Measurements from ENCODE around the gene ANP32A.

The ANP32A gene

DNA sequence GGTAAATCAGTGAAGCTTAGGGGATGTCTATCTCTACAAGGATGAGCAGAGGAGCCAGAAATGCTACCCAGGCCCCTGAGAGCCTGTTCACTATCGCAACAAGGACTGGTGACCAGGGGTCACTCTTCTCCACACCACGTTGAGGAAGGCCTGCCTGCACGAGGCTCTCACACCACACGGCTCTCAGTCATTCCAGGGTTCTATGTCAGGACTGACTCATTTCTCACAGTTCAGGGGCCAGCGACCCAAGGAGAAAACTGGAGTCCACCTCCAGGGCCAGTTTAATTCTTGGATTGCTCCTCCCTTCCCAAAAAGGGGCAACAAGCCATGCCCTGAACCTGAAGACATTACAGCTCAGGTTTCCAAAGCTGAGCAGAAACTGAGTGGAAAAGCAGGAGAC, 33.9 kb downstream of the ANP32A start:
- Histone ChIP-seq H3K27ac (ENCODE audit: insufficient read depth in 1 of 2, low read depth in 1 of 2, low read length in 2 of 2, poor library complexity in 1 of 2, severe bottlenecking in 2 of 2) (no peak overlapping the region), H3K4me3 (ENCODE audit: control insufficient read depth in 1 of 7, extremely low read depth in 1 of 7, insufficient read depth in 4 of 7, low read depth in 2 of 7, low read length in 6 of 7) (no peak overlapping the region), H3K27me3 (replicated peaks in 2 of 5; ENCODE audit: control insufficient read depth in 4 of 5, insufficient read depth in 5 of 5, low read length in 4 of 5) (no peaks in the 10 kb centered on the region), H3K4me1 (ENCODE audit: control extremely low read depth in 1 of 4, control insufficient read depth in 4 of 4, insufficient read depth in 4 of 4, low read length in 3 of 4) (peaks cover 42 to 96% (median 93%) of the 10 kb centered on the region in 4 experiments), H3K9me3 (ENCODE audit: control extremely low read depth in 1 of 5, control insufficient read depth in 4 of 5, insufficient read depth in 2 of 5, low read depth in 1 of 5, low read length in 4 of 5) (no peaks in the 10 kb centered on the region), H3K36me3 (ENCODE audit: control insufficient read depth in 4 of 4, insufficient read depth in 4 of 4, low read length in 3 of 4) (peaks cover 2 to 68% (median 21%) of the 10 kb centered on the region in 4 experiments)
- 95% methylated on average over 4 of the region's 5 CpGs for WGBS (ENCODE audit: insufficient coverage)
- no peak for DNase-seq
- POLR2A ChIA-PET, result interaction anchor here (1.0 to 3.6 kb wide), 2 partner anchors 9 to 32 kb away, joined by 3 to 31 read pairs; no protein-coding TSS in a partner anchor
- CTCF ChIA-PET, result interaction anchor here (0.9 to 7.3 kb wide), 6 partner anchors 7 to 89 kb away, joined by 3 to 63 read pairs (median 24); partner anchors contain the start of gene ANP32A

GRCh38 chr15:68785541-68785940, 35.2 kb downstream of the ANP32A start:
- 24% methylated on average over 4 of the region's 5 CpGs for WGBS (ENCODE audit: insufficient coverage)
- Histone ChIP-seq H3K36me3 (ENCODE audit: control insufficient read depth in 4 of 4, insufficient read depth in 4 of 4, low read length in 3 of 4) (peaks cover 2 to 68% (median 24%) of the 10 kb centered on the region in 4 experiments), H3K4me3 (ENCODE audit: control insufficient read depth in 1 of 7, extremely low read depth in 1 of 7, insufficient read depth in 4 of 7, low read depth in 2 of 7, low read length in 6 of 7) (no peak overlapping the region), H3K27me3 (replicated peaks in 2 of 5; ENCODE audit: control insufficient read depth in 4 of 5, insufficient read depth in 5 of 5, low read length in 4 of 5) (no peaks in the 10 kb centered on the region), H3K4me1 (ENCODE audit: control extremely low read depth in 1 of 4, control insufficient read depth in 4 of 4, insufficient read depth in 4 of 4, low read length in 3 of 4) (peaks cover 30 to 96% (median 92%) of the 10 kb centered on the region in 4 experiments), H3K9me3 (ENCODE audit: control extremely low read depth in 1 of 5, control insufficient read depth in 4 of 5, insufficient read depth in 2 of 5, low read depth in 1 of 5, low read length in 4 of 5) (no peaks in the 10 kb centered on the region), H3K27ac (ENCODE audit: insufficient read depth in 1 of 2, low read depth in 1 of 2, low read length in 2 of 2, poor library complexity in 1 of 2, severe bottlenecking in 2 of 2) (peak overlapping the region in 1 of 2 experiments; percentile 50)
- DNase-seq, result peak in 2 of 3 donors; percentile 50 to 64
- ChIA-PET POLR2A (interaction anchor here (0.8 kb wide), 1 partner anchor 33 kb away, joined by 4 read pairs; no protein-coding TSS in a partner anchor), CTCF (interaction anchor here (0.9 to 7.3 kb wide), 11 partner anchors 9 to 90 kb away, joined by 3 to 63 read pairs (median 7); no protein-coding TSS in a partner anchor)

DNA sequence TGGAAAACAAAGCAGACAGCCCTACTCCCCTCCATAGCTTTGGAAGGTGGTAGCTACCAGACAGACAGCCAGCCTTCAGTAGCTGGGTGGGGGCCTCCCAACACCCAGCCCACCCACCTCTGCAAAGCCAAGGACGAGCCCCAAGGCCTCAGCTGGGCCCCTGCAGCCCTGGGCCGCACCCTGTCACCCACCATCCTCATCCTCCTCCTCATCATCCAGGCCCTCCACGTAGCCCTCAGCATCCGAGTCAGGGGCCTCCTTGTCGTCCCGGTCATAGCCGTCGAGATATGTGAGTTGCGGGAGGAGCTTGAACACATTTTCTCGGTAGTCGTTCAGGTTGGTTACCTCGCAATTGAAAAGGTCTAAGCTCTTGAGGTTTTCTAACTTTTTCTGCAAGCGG, 36.5 kb downstream of the ANP32A start:
- Histone ChIP-seq H3K27me3 (replicated peaks in 2 of 5; ENCODE audit: control insufficient read depth in 4 of 5, insufficient read depth in 5 of 5, low read length in 4 of 5) (no peaks in the 10 kb centered on the region), H3K27ac (ENCODE audit: insufficient read depth in 1 of 2, low read depth in 1 of 2, low read length in 2 of 2, poor library complexity in 1 of 2, severe bottlenecking in 2 of 2) (no peak overlapping the region), H3K9me3 (ENCODE audit: control extremely low read depth in 1 of 5, control insufficient read depth in 4 of 5, insufficient read depth in 2 of 5, low read depth in 1 of 5, low read length in 4 of 5) (no peaks in the 10 kb centered on the region), H3K4me1 (ENCODE audit: control extremely low read depth in 1 of 4, control insufficient read depth in 4 of 4, insufficient read depth in 4 of 4, low read length in 3 of 4) (peaks cover 26 to 87% (median 81%) of the 10 kb centered on the region in 4 experiments), H3K36me3 (ENCODE audit: control insufficient read depth in 4 of 4, insufficient read depth in 4 of 4, low read length in 3 of 4) (peaks cover 8 to 67% (median 32%) of the 10 kb centered on the region in 4 experiments), H3K4me3 (ENCODE audit: control insufficient read depth in 1 of 7, extremely low read depth in 1 of 7, insufficient read depth in 4 of 7, low read depth in 2 of 7, low read length in 6 of 7) (no peak overlapping the region)
- no peak for DNase-seq
- 95% methylated on average over 6 of the region's 13 CpGs for WGBS (ENCODE audit: insufficient coverage)
- CTCF ChIA-PET, result interaction anchor here (0.7 to 7.3 kb wide), 19 partner anchors 10 to 230 kb away, joined by 3 to 63 read pairs (median 6); no protein-coding TSS in a partner anchor
- POLR2A ChIA-PET, result interaction anchor here (0.6 to 2.0 kb wide), 2 partner anchors 35 to 260 kb away, joined by 5 to 18 read pairs; partner anchors contain the start of gene ANP32A

- 78% methylated on average over 6 of the region's 9 CpGs for WGBS (ENCODE audit: insufficient coverage)
- Histone ChIP-seq H3K4me3 (ENCODE audit: control insufficient read depth in 1 of 7, extremely low read depth in 1 of 7, insufficient read depth in 4 of 7, low read depth in 2 of 7, low read length in 6 of 7) (peak overlapping the region in 2 of 7 experiments; percentile 1 to 35), H3K9me3 (ENCODE audit: control extremely low read depth in 1 of 5, control insufficient read depth in 4 of 5, insufficient read depth in 2 of 5, low read depth in 1 of 5, low read length in 4 of 5) (no peaks in the 10 kb centered on the region), H3K27me3 (replicated peaks in 2 of 5; ENCODE audit: control insufficient read depth in 4 of 5, insufficient read depth in 5 of 5, low read length in 4 of 5) (no peaks in the 10 kb centered on the region), H3K4me1 (ENCODE audit: control extremely low read depth in 1 of 4, control insufficient read depth in 4 of 4, insufficient read depth in 4 of 4, low read length in 3 of 4) (peaks cover 20 to 79% (median 73%) of the 10 kb centered on the region in 4 experiments), H3K27ac (ENCODE audit: insufficient read depth in 1 of 2, low read depth in 1 of 2, low read length in 2 of 2, poor library complexity in 1 of 2, severe bottlenecking in 2 of 2) (peak overlapping the region; percentile 18 to 75), H3K36me3 (ENCODE audit: control insufficient read depth in 4 of 4, insufficient read depth in 4 of 4, low read length in 3 of 4) (peaks cover 8 to 69% (median 34%) of the 10 kb centered on the region in 4 experiments)
- CTCF ChIA-PET, result interaction anchor here (0.7 to 7.3 kb wide), 21 partner anchors 11 to 536 kb away, joined by 3 to 63 read pairs (median 5); no protein-coding TSS in a partner anchor
- peak; percentile 56 to 67 (median 66) for DNase-seq
- POLR2A ChIA-PET, result interaction anchor here (0.6 to 2.0 kb wide), 2 partner anchors 36 to 71 kb away, joined by 4 to 18 read pairs; partner anchors contain the start of gene ANP32A
Observed at GRCh38 chr15:68783226-68784058, 37.3 kb downstream of the ANP32A start.

DNA sequence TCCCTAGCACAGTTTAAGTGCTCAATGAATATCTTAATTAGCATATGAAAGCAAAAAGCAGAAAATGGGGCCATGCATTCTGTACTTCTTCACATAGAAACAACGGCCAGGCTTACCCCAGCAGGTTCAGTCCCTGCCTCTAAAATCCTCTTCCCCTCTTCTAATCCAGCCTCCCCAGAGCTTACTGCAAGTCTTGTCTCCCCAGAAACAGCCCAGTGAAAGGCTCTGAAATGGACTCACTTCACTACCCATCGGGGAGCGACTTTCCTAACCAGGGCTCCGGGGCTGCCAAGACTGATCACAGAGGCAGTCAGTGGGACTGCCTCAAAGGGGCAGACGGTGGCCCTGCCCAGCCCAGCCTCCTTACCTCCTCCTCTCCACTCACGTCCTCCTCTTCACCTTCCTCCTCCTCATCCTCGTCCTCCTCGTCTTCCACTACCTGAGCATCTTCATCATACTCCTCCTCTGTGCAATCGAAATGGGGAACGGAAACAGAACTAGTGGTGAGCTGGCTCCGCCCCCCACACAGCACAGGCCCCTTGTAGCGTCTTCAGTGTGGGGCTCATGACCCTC, 38.0 kb downstream of the ANP32A start:
- Histone ChIP-seq H3K9me3 (ENCODE audit: control extremely low read depth in 1 of 5, control insufficient read depth in 4 of 5, insufficient read depth in 2 of 5, low read depth in 1 of 5, low read length in 4 of 5) (no peaks in the 10 kb centered on the region), H3K4me3 (ENCODE audit: control insufficient read depth in 1 of 7, extremely low read depth in 1 of 7, insufficient read depth in 4 of 7, low read depth in 2 of 7, low read length in 6 of 7) (peak overlapping the region in 4 of 7 experiments; percentile 28 to 49 (median 42)), H3K27me3 (replicated peaks in 2 of 5; ENCODE audit: control insufficient read depth in 4 of 5, insufficient read depth in 5 of 5, low read length in 4 of 5) (no peaks in the 10 kb centered on the region), H3K36me3 (ENCODE audit: control insufficient read depth in 4 of 4, insufficient read depth in 4 of 4, low read length in 3 of 4) (peaks cover 8 to 71% (median 37%) of the 10 kb centered on the region in 4 experiments), H3K27ac (ENCODE audit: insufficient read depth in 1 of 2, low read depth in 1 of 2, low read length in 2 of 2, poor library complexity in 1 of 2, severe bottlenecking in 2 of 2) (peak overlapping the region; percentile 26 to 75), H3K4me1 (ENCODE audit: control extremely low read depth in 1 of 4, control insufficient read depth in 4 of 4, insufficient read depth in 4 of 4, low read length in 3 of 4) (peaks cover 16 to 71% (median 66%) of the 10 kb centered on the region in 4 experiments)
- CTCF ChIA-PET, result interaction anchor here (0.9 to 7.3 kb wide), 11 partner anchors 11 to 228 kb away, joined by 3 to 63 read pairs (median 5); partner anchors contain the start of gene ANP32A
- 58% methylated on average over 11 of the region's 12 CpGs for WGBS (ENCODE audit: insufficient coverage)
- POLR2A ChIA-PET, result interaction anchor here (0.7 to 2.0 kb wide), 4 partner anchors 12 to 37 kb away, joined by 3 to 18 read pairs (median 4); partner anchors contain the start of gene ANP32A
- peak in 1 of 3 donors; percentile 22 for DNase-seq

DNA sequence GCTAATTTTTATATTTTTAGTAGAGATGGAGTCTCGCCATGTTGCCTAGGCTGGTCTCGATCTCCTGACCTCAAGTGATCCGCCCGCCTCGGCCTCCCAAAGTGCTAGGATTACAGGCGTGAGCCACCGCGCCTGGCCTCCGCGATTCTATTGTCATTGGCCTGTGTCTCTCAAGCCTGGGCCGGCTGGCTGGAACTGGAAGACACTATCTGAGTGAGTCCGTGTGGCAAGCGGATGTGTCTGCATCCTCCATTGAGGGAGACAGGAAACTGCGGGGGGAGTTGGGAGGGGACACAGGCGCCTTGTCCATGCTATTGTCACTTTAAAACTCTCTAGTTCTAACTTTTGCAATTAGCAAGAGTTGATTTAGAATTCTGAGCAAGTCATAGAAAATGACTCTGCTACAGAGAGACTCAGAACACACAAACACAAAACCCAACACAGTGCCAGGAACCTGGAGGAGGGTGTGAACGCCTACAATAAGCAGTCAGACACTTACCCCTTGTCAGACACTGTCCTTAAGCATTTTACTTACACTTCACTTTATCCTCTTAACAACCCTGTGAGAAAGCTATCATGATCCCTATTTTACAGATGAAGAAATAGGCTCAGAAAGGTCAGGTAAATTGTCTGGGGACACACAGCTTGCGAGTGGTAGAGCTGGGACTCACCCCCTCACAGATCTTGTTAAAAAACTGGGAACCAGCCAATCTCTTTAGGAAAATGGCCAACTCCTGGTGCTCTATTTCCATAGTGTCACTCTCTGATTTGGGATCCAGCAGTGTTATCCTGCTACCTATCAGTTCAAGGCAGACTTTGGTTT, 38.7 kb downstream of the ANP32A start:
- no peaks in the 10 kb centered on the region for H3K9me3 ChIP-seq (ENCODE audit: control extremely low read depth in 1 of 5, control insufficient read depth in 4 of 5, insufficient read depth in 2 of 5, low read depth in 1 of 5, low read length in 4 of 5)
- DNase-seq, result peak; percentile 84 to 97 (median 95)
- H3K27me3 ChIP-seq (replicated peaks in 2 of 5; ENCODE audit: control insufficient read depth in 4 of 5, insufficient read depth in 5 of 5, low read length in 4 of 5), result no peaks in the 10 kb centered on the region
- WGBS (ENCODE audit: insufficient coverage), result 11% methylated on average over 14 of the region's 17 CpGs
- ChIA-PET POLR2A (interaction anchor here (0.7 to 1.9 kb wide), 3 partner anchors 13 to 37 kb away, joined by 3 to 4 read pairs (median 3); no protein-coding TSS in a partner anchor), CTCF (interaction anchor here (0.7 to 7.3 kb wide), 12 partner anchors 9 to 225 kb away, joined by 3 to 63 read pairs (median 4); partner anchors contain the start of gene ANP32A)
- H3K4me1 ChIP-seq (ENCODE audit: control extremely low read depth in 1 of 4, control insufficient read depth in 4 of 4, insufficient read depth in 4 of 4, low read length in 3 of 4), result peaks cover 16 to 65% (median 60%) of the 10 kb centered on the region in 4 experiments
- H3K36me3 ChIP-seq (ENCODE audit: control insufficient read depth in 4 of 4, insufficient read depth in 4 of 4, low read length in 3 of 4), result peaks cover 8 to 74% (median 39%) of the 10 kb centered on the region in 4 experiments
- peak overlapping the region in 5 of 7 experiments; percentile 14 to 49 (median 35) for H3K4me3 ChIP-seq (ENCODE audit: control insufficient read depth in 1 of 7, extremely low read depth in 1 of 7, insufficient read depth in 4 of 7, low read depth in 2 of 7, low read length in 6 of 7)
- H3K27ac ChIP-seq (ENCODE audit: insufficient read depth in 1 of 2, low read depth in 1 of 2, low read length in 2 of 2, poor library complexity in 1 of 2, severe bottlenecking in 2 of 2), result peak overlapping the region; percentile 60 to 75
